ENCODE measurements around the gene CATSPER4.

DNA sequence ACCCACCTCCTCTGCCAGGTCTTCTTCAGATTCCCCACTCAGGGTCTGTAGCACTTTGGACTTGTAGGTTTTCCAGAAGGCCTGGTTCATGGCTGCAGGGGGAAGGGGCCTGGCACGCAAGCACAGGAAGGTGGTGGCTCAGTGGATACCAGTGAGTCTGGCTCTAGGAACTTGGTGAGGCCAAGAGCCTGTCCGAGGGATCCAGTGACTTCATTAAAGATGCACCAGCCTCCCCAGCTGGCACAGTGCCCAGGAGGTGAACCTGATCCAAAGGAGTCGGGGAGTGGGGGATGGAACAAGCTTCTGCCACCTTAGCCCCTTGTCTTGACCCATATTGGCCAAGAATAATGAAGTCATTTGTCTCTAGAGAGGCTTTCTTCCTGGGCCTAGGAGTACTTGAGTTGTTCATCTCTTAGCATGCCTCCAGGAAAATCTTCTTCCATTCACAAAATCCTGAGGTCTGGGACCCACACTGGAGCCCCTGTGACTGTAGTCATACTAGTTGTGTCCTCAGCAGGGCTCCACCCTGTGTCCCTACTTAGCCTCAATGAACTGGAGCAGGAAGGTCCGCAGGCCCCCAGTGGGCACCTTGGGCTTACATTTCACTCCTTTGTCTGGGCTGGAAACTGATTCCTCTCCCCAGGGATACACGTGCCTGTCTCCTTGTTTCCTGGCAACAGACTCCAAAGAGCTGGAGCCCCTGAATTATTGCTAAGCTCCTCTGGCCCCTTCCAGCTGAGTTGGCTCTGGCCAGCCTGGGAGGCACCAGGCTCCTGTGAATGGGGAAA, 21.8 kb upstream of the CATSPER4 start, which contains the start of gene C1orf232:
- TF ChIP-seq, protein P1, sequence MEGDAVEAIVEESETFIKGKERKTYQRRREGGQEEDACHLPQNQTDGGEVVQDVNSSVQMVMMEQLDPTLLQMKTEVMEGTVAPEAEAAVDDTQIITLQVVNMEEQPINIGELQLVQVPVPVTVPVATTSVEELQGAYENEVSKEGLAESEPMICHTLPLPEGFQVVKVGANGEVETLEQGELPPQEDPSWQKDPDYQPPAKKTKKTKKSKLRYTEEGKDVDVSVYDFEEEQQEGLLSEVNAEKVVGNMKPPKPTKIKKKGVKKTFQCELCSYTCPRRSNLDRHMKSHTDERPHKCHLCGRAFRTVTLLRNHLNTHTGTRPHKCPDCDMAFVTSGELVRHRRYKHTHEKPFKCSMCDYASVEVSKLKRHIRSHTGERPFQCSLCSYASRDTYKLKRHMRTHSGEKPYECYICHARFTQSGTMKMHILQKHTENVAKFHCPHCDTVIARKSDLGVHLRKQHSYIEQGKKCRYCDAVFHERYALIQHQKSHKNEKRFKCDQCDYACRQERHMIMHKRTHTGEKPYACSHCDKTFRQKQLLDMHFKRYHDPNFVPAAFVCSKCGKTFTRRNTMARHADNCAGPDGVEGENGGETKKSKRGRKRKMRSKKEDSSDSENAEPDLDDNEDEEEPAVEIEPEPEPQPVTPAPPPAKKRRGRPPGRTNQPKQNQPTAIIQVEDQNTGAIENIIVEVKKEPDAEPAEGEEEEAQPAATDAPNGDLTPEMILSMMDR (IDR thresholded peaks at IDR 0.05), result no peak
- TF ChIP-seq POLR2A (IDR thresholded peaks at IDR 0.05) (no peak), POLR2AphosphoS5 (IDR thresholded peaks at IDR 0.05) (no peak), EP300 (IDR thresholded peaks at IDR 0.05) (no peak)

Data from upper lobe of left lung (tissue), 4 donors.